Calu3 (cell line): ENCODE data around the gene FAF1. TPM values are rescaled to one million over a fixed set of nuclear protein-coding genes. Genes with fewer than 3 reads are reported as not detected.

Experiments
- BruUV-seq: library from RNA; stranded (reverse); fragments of 400-500 nt; replicated peaks from 2 replicates; lab custom pipeline; 2021; lab: Mats Ljungman, UMichigan
- CTCF ChIA-PET: fragments of 300-600 bp; sonication (Branson Sonifier 250); formaldehyde crosslinking; loops from one replicate; lab custom pipeline; 2022; ENCODE audit warnings: antibody characterized with exemption; lab: Charles Lee
- DNase-seq: peaks from one replicate; pipeline ENCODE4 v3.0.0; 2022
- H3K27ac Mint-ChIP-seq: one replicate; pipeline ENCODE4 v1.8.0; 2022; ENCODE audit warnings: mixed read lengths; ENCODE audit not compliant: unreplicated experiment
- H3K27me3 Mint-ChIP-seq: one replicate; pipeline ENCODE4 v1.8.0; 2022; ENCODE audit warnings: mixed read lengths; ENCODE audit not compliant: unreplicated experiment
- H3K36me3 Mint-ChIP-seq: one replicate; pipeline ENCODE4 v1.8.0; 2022; ENCODE audit warnings: mild to moderate bottlenecking, moderate library complexity, mixed read lengths; ENCODE audit not compliant: insufficient read depth, unreplicated experiment
- H3K4me1 Mint-ChIP-seq: one replicate; pipeline ENCODE4 v1.8.0; 2022; ENCODE audit warnings: mild to moderate bottlenecking, low read depth, mixed read lengths; ENCODE audit not compliant: unreplicated experiment
- H3K4me3 Mint-ChIP-seq: one replicate; pipeline ENCODE4 v1.8.0; 2022; ENCODE audit warnings: mild to moderate bottlenecking, low read depth, moderate library complexity, mixed read lengths; ENCODE audit not compliant: unreplicated experiment
- H3K9me3 Mint-ChIP-seq: one replicate; pipeline ENCODE4 v1.8.0; 2022; ENCODE audit warnings: low read depth, mixed read lengths; ENCODE audit not compliant: unreplicated experiment
- CTCF ChIP-seq: fragments of 200-600 bp; IDR thresholded peaks from one replicate; pipeline ENCODE4 v1.8.0; 2022; ENCODE audit warnings: antibody characterized with exemption; ENCODE audit not compliant: unreplicated experiment
- intact Hi-C: fragments of 100-400 bp; cut with micrococcal nuclease; formaldehyde crosslinking; loops from one replicate; pipeline ENCODE4 v1.10.0; 2022; ENCODE audit not compliant: unreplicated experiment
- total RNA-seq: library from RNA; stranded (reverse); gene quantifications from 2 replicates; pipeline ENCODE4 v1.2.3, GENCODE V29; 2022

The FAF1 gene
- total RNA-seq, 1 experiment from 2014 or later = 104 TPM

- Mint-ChIP-seq H3K9me3 (no peaks in the 10 kb centered on the region), H3K4me3 (no peak overlapping the region), H3K27me3 (no peaks in the 10 kb centered on the region), H3K27ac (no peak overlapping the region), H3K36me3 (no peaks in the 10 kb centered on the region), H3K4me1 (no peaks in the 10 kb centered on the region)
- TF ChIP-seq CTCF = no peak
- no TSS peak for BruUV-seq
- no peak for DNase-seq
- CTCF ChIA-PET = no interaction called here
- intact Hi-C loops = no loop called here
These were observed 176.8 kb downstream of the FAF1 start for GRCh38 chr1:50783286-50783685.

- intact Hi-C loops = no loop called here
- no peaks in the 10 kb centered on the region for H3K4me1 Mint-ChIP-seq
- no peak overlapping the region for H3K27ac Mint-ChIP-seq
- no peaks in the 10 kb centered on the region for H3K9me3 Mint-ChIP-seq
- no peaks in the 10 kb centered on the region for H3K36me3 Mint-ChIP-seq
- H3K27me3 Mint-ChIP-seq = no peaks in the 10 kb centered on the region
- no TSS peak for BruUV-seq
- CTCF ChIA-PET = no interaction called here
- DNase-seq = no peak
- TF ChIP-seq CTCF = no peak
- H3K4me3 Mint-ChIP-seq = no peak overlapping the region
These were observed 179.3 kb downstream of the FAF1 start for GRCh38 chr1:50780797-50781196.

GRCh38 chr1:50779801-50780200, 180.3 kb downstream of the FAF1 start:
- Mint-ChIP-seq H3K4me1 (no peaks in the 10 kb centered on the region), H3K9me3 (no peaks in the 10 kb centered on the region), H3K4me3 (no peak overlapping the region), H3K27ac (no peak overlapping the region), H3K27me3 (no peaks in the 10 kb centered on the region), H3K36me3 (no peaks in the 10 kb centered on the region)
- CTCF ChIA-PET = no interaction called here
- no peak for DNase-seq
- no TSS peak for BruUV-seq
- intact Hi-C loops = loop anchor here (10.0 kb wide), 2 partner anchors 175 to 265 kb away; no protein-coding TSS in a partner anchor
- no peak for TF ChIP-seq CTCF

- Mint-ChIP-seq H3K9me3 (no peaks in the 10 kb centered on the region), H3K27me3 (no peaks in the 10 kb centered on the region), H3K4me1 (no peaks in the 10 kb centered on the region), H3K27ac (no peak overlapping the region), H3K36me3 (no peaks in the 10 kb centered on the region), H3K4me3 (no peak overlapping the region)
- no peak for DNase-seq
- intact Hi-C loops = loop anchor here (10.0 kb wide), 2 partner anchors 179 to 269 kb away; no protein-coding TSS in a partner anchor
- CTCF ChIA-PET = interaction anchor here (1.7 to 2.6 kb wide), 2 partner anchors 98 to 413 kb away, joined by 5 to 15 read pairs; no protein-coding TSS in a partner anchor
- BruUV-seq = no TSS peak
- no peak for TF ChIP-seq CTCF
These were observed 184.3 kb downstream of the FAF1 start for GRCh38 chr1:50775740-50776139.
